DND-41 (cell line): Measurements from ENCODE around the gene EPB41L2.

Experiments used
- EZH2 ChIP-seq: IDR thresholded peaks from 3 replicates; pipeline ENCODE4 v1.6.1; 2012; ENCODE audit warnings: borderline replicate concordance, low read depth, mild to moderate bottlenecking, moderate library complexity, low read length, inconsistent platforms; ENCODE audit not compliant: severe bottlenecking
- TF ChIP-seq, protein P1 (sequence below): IDR thresholded peaks from 2 replicates; pipeline ENCODE4 v1.5.1; 2012; ENCODE audit warnings: borderline replicate concordance, low read length, moderate library complexity, mild to moderate bottlenecking; ENCODE audit not compliant: poor library complexity, severe bottlenecking; ENCODE audit errors: extremely low read depth

DNA sequence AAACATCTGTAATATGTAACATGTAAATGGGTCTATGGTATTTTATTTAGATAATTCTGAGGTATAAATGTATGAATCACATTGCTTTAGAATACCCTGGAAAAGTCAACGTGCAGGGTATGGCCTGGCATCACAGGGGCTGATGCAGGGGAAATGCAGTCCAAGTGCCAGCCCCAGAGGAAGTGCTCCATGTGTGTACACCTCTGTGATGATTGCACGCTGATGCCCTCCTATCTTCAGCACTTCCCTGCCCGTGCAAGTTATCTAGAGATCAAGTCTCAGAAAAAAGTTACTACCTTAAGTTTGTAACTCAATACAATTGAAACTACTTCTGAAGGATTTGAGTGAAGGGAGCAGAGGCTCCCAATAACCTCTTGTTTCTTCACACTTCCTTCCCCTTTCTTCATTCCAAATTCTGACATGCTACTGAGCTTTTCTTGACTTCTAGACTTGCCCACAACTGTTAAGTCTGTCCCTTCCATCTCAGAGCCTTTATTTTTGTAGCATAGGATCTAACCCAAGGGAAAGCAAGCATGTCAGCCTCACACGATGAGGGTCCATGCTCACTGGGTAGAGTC lies 233.6 kb downstream of the EPB41L2 start:
- TF ChIP-seq, protein P1, sequence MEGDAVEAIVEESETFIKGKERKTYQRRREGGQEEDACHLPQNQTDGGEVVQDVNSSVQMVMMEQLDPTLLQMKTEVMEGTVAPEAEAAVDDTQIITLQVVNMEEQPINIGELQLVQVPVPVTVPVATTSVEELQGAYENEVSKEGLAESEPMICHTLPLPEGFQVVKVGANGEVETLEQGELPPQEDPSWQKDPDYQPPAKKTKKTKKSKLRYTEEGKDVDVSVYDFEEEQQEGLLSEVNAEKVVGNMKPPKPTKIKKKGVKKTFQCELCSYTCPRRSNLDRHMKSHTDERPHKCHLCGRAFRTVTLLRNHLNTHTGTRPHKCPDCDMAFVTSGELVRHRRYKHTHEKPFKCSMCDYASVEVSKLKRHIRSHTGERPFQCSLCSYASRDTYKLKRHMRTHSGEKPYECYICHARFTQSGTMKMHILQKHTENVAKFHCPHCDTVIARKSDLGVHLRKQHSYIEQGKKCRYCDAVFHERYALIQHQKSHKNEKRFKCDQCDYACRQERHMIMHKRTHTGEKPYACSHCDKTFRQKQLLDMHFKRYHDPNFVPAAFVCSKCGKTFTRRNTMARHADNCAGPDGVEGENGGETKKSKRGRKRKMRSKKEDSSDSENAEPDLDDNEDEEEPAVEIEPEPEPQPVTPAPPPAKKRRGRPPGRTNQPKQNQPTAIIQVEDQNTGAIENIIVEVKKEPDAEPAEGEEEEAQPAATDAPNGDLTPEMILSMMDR = no peak
- no peak for TF ChIP-seq EZH2
